Activated T-cell treated with anti-CD3 and anti-CD28 coated beads for 24 hours (primary cell): ENCODE results near the gene CHMP6.

ENCODE experiments used
- DNase-seq: peaks from one replicate; pipeline ENCODE4 v3.0.0-alpha.2; 2020; ENCODE audit warnings: low read depth

CHMP6 gene

GRCh38 chr17:80970762-80971703, 20.6 kb upstream of the CHMP6 start:
- no peak for DNase-seq

GRCh38 chr17:80971704-80972304, 19.8 kb upstream of the CHMP6 start:
- no peak for DNase-seq

GRCh38 chr17:80976701-80977100, 14.9 kb upstream of the CHMP6 start:
- no peak for DNase-seq

GRCh38 chr17:80977172-80977571, 14.5 kb upstream of the CHMP6 start:
- no peak for DNase-seq

- no peak for DNase-seq
These were observed 12.8 kb upstream of the CHMP6 start for GRCh38 chr17:80978499-80979497.

DNA sequence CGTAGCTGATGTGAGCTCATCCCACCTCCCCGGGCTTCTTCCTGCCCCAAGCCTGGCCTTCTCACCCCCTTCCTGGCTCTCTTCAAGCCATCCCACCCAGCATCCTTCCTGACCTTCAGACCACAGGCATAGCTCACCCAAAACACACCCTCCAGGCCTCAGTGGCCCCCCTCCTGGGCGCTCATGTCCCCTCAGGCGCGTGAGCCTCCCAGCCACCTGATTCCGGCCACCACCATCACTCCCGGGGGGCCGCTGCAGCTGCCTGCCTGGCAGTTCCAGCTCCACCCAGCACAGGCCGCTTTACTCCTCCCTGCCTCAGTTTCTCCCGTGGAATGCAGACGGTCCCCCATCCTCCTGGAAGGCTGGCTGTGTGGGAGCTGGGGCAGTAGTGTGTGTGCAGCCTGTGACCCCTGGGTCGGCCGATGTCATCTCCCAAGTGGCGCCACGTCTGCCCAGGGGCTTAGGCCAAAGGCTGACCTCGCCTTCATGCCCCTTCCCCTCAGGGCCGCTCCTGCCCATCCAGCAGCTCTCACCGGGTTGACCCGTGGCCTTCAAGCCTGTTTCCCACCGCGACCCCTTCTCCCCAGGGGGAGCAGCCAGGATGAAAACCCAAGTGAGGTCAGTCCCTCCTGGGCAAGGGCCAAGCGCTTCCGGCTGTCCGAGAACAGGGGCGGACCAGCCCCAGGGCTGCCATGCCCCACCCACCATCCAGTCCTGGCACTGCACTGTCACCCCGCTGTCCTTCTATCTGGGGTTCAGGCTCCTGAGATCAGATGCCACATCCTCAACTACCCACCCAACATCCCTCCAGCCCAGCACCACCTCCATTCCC, 11.9 kb upstream of the CHMP6 start:
- DNase-seq, result no peak

DNA sequence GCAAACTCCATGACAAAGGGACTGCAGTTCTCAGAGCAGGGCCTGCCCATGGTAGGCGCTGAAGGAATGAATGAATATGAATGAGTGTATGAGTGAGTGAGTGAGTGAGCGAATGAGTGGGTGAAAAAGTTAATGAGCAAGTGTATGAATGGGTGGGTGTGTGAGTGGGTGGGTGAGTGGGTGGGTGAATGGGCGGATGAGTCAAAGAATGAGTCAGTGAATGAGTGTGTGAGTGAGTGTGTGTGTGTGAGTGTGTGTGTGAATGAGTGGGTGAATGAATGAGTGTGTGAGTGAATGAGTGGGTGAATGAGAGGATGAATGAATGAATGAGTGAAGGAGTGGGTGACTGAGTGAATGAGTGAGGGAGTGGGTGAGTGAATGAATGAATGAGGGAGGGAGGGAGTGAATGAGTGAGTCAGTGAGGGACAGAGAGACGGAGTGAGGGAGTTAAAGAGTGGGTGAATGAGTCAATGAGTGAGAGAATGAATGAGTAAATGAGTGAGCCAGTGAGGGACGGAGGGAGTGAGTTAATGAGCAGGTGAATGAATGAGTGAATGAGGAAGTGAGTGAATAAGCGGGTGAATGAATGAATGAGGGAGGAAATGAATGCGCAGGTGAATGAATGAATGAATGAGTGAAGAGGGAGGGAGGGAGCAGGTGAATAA, 11.1 kb upstream of the CHMP6 start:
- DNase-seq, result no peak

DNA sequence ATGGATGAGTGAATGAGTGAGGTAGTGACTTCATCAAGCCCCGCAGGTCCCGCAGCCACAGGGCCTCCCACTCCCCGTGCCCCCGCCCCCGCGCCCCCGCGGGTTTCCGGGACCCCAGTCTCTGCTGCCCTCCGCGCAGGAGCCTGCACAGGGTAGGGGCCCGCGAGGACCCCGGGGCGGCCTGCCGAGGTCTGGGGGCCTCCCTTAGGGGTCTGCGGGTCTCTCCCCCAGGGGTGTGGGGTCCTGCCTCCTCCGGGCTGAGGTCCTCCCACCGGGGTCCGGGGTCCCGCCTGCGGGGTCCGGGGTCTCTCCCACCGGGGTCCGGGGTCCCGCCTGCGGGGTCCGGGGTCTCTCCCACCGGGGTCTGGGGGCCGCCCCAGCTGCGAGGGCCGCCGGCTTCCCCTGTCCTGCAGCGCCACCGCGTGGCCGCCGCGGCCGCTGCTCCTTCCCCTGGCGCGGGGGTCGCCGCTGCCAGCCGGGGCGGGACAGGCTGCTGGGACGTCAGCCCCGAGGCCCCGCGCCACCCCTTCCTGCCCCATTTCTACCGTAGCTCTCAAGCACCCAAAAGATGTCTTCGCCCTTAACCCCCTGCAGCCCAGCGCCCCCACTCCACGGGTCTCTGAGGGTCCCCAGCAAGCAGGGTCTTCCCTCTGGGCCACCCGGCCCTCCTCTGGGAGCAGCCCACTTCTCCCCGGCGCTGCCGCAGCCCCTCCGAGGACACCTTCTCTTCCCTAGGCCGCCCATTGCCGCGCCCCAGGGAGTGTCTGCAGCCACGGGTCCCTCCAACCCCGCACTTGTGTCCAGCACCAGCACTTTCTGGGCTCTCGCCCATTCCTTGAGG, 10.4 kb upstream of the CHMP6 start:
- DNase-seq, result no peak

- no peak for DNase-seq
These were observed 9.7 kb upstream of the CHMP6 start for GRCh38 chr17:80981929-80982425.

DNA sequence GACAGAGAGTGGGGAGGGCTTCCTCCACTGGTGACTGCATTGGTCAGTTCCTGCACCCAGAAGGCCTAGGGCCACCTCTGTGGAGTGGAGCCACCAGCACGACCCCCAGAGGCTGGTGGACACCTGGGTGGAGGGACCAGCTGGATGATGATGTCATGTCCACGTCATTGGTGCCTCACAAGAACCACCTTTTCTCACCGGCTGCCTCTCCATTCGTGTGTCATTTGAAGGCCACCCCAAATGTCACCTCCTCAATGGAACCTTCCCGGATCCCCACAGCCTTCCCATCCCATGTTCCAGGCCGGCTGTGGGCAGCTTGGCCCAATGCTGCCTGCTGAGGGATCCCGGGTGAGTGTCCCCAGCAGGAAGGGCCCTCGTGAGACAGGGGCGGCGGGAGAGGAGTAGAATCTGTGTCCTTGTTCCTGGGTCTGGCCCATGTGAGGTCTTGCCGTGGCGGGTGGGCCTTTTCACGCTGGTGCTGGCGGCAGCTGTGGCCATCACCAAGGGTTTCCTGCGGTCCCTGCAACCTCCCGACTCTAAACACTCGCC, 9.1 kb upstream of the CHMP6 start:
- no peak for DNase-seq

DNA sequence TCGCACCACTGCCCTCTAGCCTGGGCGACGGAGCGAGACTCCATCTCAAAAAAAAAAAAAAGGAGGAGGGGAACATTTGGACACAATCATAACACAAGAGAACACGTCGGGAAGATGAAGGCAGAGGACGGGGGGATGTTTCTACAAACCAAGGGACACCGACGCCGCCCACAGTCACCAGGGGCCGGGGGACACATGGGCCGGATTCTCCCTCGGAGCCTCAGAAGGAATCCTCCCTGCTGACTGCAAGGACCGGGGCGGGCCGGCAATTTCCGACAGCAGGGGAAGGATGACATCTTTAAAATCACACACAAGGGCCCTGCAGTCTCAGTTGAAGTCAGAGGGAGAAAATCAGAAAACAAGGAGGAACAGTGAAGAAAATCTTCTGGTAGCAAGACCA, 8.1 kb upstream of the CHMP6 start:
- no peak for DNase-seq

DNA sequence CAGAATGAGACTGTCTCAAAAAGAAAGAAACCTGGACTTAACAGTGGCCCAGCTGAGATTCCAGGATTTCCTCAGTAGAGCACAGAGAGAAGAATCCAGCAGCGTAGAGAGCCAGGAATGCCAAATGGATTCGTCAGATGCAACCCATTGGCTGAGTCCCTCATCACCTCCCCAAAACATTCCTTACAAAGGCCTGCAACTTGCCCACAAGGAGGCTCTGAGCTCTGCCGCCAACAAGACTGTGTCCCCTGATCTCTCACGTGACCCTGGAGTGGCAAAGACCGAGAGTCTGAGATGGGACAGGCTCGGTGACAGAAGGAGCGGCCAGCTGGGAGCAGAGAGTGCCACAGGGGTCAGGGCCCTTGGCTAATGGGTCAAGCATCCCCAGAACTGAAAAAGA, 6.9 kb upstream of the CHMP6 start:
- no peak for DNase-seq

DNA sequence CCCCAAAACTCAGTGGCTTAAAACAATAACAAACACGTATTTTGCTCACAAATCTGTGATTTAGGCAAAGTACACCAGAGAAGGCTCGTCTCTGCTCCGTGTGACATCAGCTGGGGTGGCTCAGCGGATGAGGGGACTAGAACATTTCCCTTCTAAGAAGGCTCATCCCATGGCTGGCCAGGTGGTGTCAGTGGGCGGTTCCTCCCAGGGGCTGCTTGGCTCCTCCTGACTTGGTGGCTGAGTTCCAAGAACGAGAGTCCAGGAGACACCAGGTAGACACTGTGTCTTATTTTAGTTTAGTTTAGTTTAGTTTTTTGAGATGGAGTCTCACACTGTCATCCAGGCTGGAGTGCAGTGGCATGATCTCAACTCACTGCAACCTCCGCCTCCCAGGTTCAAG, 5.6 kb upstream of the CHMP6 start:
- DNase-seq, result no peak

DNA sequence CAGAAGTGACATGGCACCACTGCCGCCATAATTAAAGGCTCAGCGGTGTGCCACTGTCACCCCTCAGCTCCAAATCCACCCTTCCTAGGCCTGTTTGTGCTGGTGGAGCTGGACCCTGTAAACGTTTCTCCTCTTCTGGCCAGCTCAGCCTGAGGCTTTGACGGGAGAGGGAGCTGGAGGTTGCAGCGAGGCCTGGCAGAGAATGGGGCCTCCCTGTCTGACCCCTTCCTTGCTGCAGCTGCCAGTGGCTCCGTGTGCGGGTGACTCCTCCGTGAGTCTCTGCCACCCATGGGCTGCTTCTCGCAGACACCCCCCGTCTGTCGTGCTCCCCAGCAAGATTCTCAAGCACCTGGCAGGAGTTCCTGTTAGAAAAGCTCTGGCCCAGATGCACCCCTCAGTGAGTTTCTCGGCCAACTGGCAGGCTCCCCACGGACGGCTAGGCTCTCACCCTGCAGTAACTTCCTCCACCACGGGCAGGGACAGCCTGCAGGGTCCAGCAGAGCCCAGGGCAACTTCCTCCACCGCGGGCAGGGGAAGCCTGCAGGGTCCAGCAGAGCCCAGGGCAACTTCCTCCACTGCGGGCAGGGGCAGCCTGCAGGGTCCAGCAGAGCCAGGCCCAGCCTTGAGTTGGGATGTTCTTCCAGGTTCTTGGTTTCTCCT, 4.7 kb upstream of the CHMP6 start:
- DNase-seq, result no peak

- DNase-seq, result no peak
These were observed 3.6 kb upstream of the CHMP6 start for GRCh38 chr17:80987941-80988461.

DNA sequence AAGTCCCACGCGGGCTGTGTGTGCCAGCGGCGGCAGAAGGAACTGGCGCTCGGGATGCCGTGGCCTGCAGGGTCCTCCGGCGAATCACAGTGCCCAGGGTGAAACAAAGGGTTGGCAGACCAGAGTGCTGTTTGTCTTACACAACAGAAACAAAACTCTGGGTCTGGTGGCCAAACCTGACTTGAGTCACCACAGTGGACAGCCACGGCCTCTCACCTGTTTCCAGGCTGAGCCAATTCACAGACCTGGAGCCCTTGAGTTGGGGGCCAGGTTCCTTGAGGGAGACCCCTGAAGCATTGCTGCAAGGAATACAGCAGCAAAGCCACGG, 2.1 kb upstream of the CHMP6 start:
- no peak for DNase-seq

- DNase-seq, result no peak
These were observed 558 bp upstream of the CHMP6 start for GRCh38 chr17:80990921-80991644.
